HEK293 (cell line): ENCODE measurements around the gene ISY1.
A peak's percentile ranks its signal among the peaks of the same experiment; 100 is the strongest.
"Not testable (repeated sequence)": the region's sequence is repeated elsewhere in the genome, so short reads cannot be mapped to it uniquely, and the experiment has no call there.

ENCODE experiments used
- CTCF ChIA-PET: fragments of 350-600 bp; formaldehyde crosslinking; extraction: SDS; loops from one replicate; lab custom pipeline; 2021; ENCODE audit warnings: antibody characterized with exemption; lab: Yijun Ruan, JAX
- POLR2A ChIA-PET: fragments of 300-600 bp; formaldehyde crosslinking; extraction: SDS; loops from one replicate; lab custom pipeline; 2020; ENCODE audit warnings: antibody characterized with exemption, inconsistent platforms; lab: Yijun Ruan, JAX
- H3K27ac ChIP-seq: fragments of 200-500 bp; sonication (Bioruptor generic); 2 replicates; pipeline ENCODE4 v1.5.1; 2014; ENCODE audit warnings: low read depth, low read length, control low read depth, inconsistent platforms; ENCODE audit errors: extremely low read depth
- H3K36me3 ChIP-seq, 2 experiments: fragments of 200-500 bp in 1 of 2; sonication (Bioruptor generic) in 1 of 2; 1 replicate in 1 of 2; 2 replicates in 1 of 2; pipeline ENCODE4 v1.5.1; 2014 to 2017; ENCODE audit warnings: inconsistent platforms in 2 of 2, low read length in 2 of 2; ENCODE audit not compliant: control insufficient read depth in 2 of 2, insufficient read depth in 1 of 2
- H3K4me1 ChIP-seq: fragments of 200-500 bp; sonication (Bioruptor generic); 2 replicates; pipeline ENCODE4 v1.5.1; 2014; ENCODE audit warnings: mild to moderate bottlenecking, low read length, inconsistent platforms; ENCODE audit not compliant: control insufficient read depth, insufficient read depth
- H3K4me3 ChIP-seq: 2 replicates; pipeline ENCODE4 v1.5.1; 2011; ENCODE audit warnings: low read depth, mild to moderate bottlenecking, control low read depth, low read length, moderate library complexity
- H3K9me3 ChIP-seq: fragments of 200-500 bp; sonication (Bioruptor generic); 2 replicates; pipeline ENCODE4 v1.5.1; 2014; ENCODE audit warnings: low read depth, low read length, inconsistent platforms; ENCODE audit not compliant: control insufficient read depth, insufficient read depth
- GLIS2 ChIP-seq: fragments of 450-650 bp; formaldehyde crosslinking; IDR thresholded peaks from 2 replicates; pipeline ENCODE4 v1.5.1; 2016; ENCODE audit warnings: missing biosample characterization, missing genetic modification characterization
- MZF1 ChIP-seq: fragments of 450-650 bp; formaldehyde crosslinking; IDR thresholded peaks from 2 replicates; pipeline ENCODE4 v1.5.1; 2017; ENCODE audit warnings: missing biosample characterization, missing genetic modification characterization, borderline replicate concordance
- PRDM1 ChIP-seq: fragments of 450-650 bp; formaldehyde crosslinking; IDR thresholded peaks from 2 replicates; pipeline ENCODE4; 2016; ENCODE audit warnings: missing biosample characterization, missing genetic modification characterization
- SP2 ChIP-seq: fragments of 450-650 bp; formaldehyde crosslinking; IDR thresholded peaks from 2 replicates; pipeline ENCODE4 v1.5.1; 2016; ENCODE audit warnings: missing biosample characterization, missing genetic modification characterization
- ZNF10 ChIP-seq: fragments of 450-650 bp; formaldehyde crosslinking; IDR thresholded peaks from 2 replicates; pipeline ENCODE4 v1.5.1; 2017; ENCODE audit warnings: missing biosample characterization, missing genetic modification characterization
- ZNF16 ChIP-seq: fragments of 450-650 bp; formaldehyde crosslinking; IDR thresholded peaks from 2 replicates; pipeline ENCODE4 v1.5.1; 2016; ENCODE audit warnings: low read depth, missing biosample characterization, missing genetic modification characterization
- ZNF174 ChIP-seq: fragments of 450-650 bp; formaldehyde crosslinking; IDR thresholded peaks from 2 replicates; pipeline ENCODE4 v1.5.0; 2017; ENCODE audit warnings: missing biosample characterization, mild to moderate bottlenecking, missing genetic modification characterization
- ZNF184 ChIP-seq: fragments of 450-650 bp; IDR thresholded peaks from 2 replicates; pipeline ENCODE4 v1.5.1; 2018; ENCODE audit warnings: missing biosample characterization, mild to moderate bottlenecking, missing genetic modification characterization
- ZNF2 ChIP-seq: fragments of 450-650 bp; formaldehyde crosslinking; IDR thresholded peaks from 2 replicates; pipeline ENCODE4 v1.5.1; 2016; ENCODE audit warnings: missing biosample characterization, missing genetic modification characterization
- ZNF23 ChIP-seq: fragments of 450-650 bp; formaldehyde crosslinking; IDR thresholded peaks from 2 replicates; pipeline ENCODE4 v1.5.1; 2016; ENCODE audit warnings: missing biosample characterization, missing genetic modification characterization, borderline replicate concordance
- ZNF239 ChIP-seq: fragments of 450-650 bp; formaldehyde crosslinking; IDR thresholded peaks from 2 replicates; pipeline ENCODE4 v1.5.1; 2016; ENCODE audit warnings: missing biosample characterization, missing genetic modification characterization
- ZNF571 ChIP-seq: fragments of 450-650 bp; formaldehyde crosslinking; IDR thresholded peaks from 2 replicates; pipeline ENCODE4 v1.5.0; 2017; ENCODE audit warnings: missing biosample characterization, missing genetic modification characterization
- ZNF624 ChIP-seq: fragments of 450-650 bp; formaldehyde crosslinking; IDR thresholded peaks from 2 replicates; pipeline ENCODE4 v1.5.1; 2017; ENCODE audit warnings: missing biosample characterization, missing genetic modification characterization
- ZNF626 ChIP-seq: fragments of 450-650 bp; sonication (Bioruptor Pico); formaldehyde crosslinking; IDR thresholded peaks from 2 replicates; pipeline ENCODE4 v1.5.1; 2018; ENCODE audit warnings: missing biosample characterization, missing genetic modification characterization, inconsistent platforms
- ZNF660 ChIP-seq: fragments of 450-650 bp; IDR thresholded peaks from 2 replicates; pipeline ENCODE4 v1.5.1; 2018; ENCODE audit warnings: missing biosample characterization, mild to moderate bottlenecking, missing genetic modification characterization
- ZNF776 ChIP-seq: fragments of 450-650 bp; formaldehyde crosslinking; IDR thresholded peaks from 2 replicates; pipeline ENCODE4 v1.5.0; 2017; ENCODE audit warnings: missing biosample characterization, missing genetic modification characterization, borderline replicate concordance
- TF ChIP-seq, protein P1 (sequence below): fragments of 450-650 bp; formaldehyde crosslinking; IDR thresholded peaks from 2 replicates; pipeline ENCODE4 v1.5.1; 2016; ENCODE audit warnings: missing biosample characterization, missing genetic modification characterization, low read depth
- TF ChIP-seq, protein P2 (sequence below): fragments of 450-650 bp; formaldehyde crosslinking; IDR thresholded peaks from 2 replicates; pipeline ENCODE4 v1.5.1; 2016; ENCODE audit warnings: missing biosample characterization, missing genetic modification characterization

ISY1 gene

DNA sequence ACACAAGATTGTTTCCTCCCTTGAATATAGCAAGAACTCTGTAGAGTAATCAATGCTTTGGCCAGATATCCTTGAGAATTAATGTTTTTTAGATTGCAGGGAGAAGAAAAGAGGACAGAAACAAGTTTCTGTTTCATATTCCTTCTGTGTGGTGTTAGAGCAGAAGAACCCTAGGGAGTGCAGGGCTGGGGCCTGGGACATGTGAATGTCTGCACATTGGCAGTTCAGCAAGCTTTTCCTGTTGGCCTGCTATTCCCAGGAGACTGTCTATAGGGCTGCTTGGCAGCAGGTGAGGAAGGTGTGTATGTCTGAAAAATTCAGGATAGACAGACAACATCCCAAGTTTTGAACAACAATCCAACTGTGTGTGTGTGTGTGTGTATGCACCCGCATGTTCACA lies 36.5 kb upstream of the ISY1 start (continued):
- TF ChIP-seq SP2 (tag by site-specific recombination), result no peak
- no peak for TF ChIP-seq ZNF624 (tag by site-specific recombination)
- TF ChIP-seq, protein P1, sequence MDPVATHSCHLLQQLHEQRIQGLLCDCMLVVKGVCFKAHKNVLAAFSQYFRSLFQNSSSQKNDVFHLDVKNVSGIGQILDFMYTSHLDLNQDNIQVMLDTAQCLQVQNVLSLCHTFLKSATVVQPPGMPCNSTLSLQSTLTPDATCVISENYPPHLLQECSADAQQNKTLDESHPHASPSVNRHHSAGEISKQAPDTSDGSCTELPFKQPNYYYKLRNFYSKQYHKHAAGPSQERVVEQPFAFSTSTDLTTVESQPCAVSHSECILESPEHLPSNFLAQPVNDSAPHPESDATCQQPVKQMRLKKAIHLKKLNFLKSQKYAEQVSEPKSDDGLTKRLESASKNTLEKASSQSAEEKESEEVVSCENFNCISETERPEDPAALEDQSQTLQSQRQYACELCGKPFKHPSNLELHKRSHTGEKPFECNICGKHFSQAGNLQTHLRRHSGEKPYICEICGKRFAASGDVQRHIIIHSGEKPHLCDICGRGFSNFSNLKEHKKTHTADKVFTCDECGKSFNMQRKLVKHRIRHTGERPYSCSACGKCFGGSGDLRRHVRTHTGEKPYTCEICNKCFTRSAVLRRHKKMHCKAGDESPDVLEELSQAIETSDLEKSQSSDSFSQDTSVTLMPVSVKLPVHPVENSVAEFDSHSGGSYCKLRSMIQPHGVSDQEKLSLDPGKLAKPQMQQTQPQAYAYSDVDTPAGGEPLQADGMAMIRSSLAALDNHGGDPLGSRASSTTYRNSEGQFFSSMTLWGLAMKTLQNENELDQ (tag by site-specific recombination), result no peak

DNA sequence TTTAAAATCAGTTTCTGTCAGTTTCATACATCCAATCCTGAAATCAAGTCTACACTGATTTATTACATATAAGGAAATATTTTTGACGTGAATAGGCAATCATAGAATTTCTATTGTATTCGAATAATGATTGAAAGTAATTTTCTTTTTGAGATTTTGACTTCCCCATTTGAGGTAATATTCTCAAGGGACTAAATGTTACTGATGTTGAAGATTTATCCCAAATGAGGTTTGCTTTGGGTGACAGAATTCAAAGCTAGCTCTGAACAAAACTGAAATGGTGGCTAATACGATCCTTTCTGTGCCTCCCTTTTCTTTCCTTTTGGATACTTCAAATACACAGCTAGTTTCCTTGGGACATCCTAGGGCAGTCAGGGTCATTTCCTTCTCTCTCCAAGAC lies 35.7 kb upstream of the ISY1 start:
- no peaks in the 10 kb centered on the region; the same call in 1 of the 2 replicates for H3K4me1 ChIP-seq
- no peaks in the 10 kb centered on the region for H3K36me3 ChIP-seq
- H3K9me3 ChIP-seq, result no peaks in the 10 kb centered on the region
- no peak overlapping the region for H3K4me3 ChIP-seq
- no peak overlapping the region for H3K27ac ChIP-seq
- ChIA-PET CTCF (interaction anchor here (0.6 to 1.6 kb wide), 4 partner anchors 11 to 1793 kb away, joined by 3 to 5 read pairs (median 4); no protein-coding TSS in a partner anchor), POLR2A (interaction anchor here (1.1 to 1.2 kb wide), 2 partner anchors 13 to 15 kb away, joined by 4 to 5 read pairs; partner anchors contain the start of gene CNBP)
- TF ChIP-seq ZNF239 (tag by site-specific recombination) (no peak), ZNF23 (no peak), ZNF174 (no peak), ZNF571 (tag by site-specific recombination) (no peak), ZNF16 (tag by site-specific recombination) (no peak)
- TF ChIP-seq, protein P2, sequence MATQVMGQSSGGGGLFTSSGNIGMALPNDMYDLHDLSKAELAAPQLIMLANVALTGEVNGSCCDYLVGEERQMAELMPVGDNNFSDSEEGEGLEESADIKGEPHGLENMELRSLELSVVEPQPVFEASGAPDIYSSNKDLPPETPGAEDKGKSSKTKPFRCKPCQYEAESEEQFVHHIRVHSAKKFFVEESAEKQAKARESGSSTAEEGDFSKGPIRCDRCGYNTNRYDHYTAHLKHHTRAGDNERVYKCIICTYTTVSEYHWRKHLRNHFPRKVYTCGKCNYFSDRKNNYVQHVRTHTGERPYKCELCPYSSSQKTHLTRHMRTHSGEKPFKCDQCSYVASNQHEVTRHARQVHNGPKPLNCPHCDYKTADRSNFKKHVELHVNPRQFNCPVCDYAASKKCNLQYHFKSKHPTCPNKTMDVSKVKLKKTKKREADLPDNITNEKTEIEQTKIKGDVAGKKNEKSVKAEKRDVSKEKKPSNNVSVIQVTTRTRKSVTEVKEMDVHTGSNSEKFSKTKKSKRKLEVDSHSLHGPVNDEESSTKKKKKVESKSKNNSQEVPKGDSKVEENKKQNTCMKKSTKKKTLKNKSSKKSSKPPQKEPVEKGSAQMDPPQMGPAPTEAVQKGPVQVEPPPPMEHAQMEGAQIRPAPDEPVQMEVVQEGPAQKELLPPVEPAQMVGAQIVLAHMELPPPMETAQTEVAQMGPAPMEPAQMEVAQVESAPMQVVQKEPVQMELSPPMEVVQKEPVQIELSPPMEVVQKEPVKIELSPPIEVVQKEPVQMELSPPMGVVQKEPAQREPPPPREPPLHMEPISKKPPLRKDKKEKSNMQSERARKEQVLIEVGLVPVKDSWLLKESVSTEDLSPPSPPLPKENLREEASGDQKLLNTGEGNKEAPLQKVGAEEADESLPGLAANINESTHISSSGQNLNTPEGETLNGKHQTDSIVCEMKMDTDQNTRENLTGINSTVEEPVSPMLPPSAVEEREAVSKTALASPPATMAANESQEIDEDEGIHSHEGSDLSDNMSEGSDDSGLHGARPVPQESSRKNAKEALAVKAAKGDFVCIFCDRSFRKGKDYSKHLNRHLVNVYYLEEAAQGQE (tag by site-specific recombination), result no peak

DNA sequence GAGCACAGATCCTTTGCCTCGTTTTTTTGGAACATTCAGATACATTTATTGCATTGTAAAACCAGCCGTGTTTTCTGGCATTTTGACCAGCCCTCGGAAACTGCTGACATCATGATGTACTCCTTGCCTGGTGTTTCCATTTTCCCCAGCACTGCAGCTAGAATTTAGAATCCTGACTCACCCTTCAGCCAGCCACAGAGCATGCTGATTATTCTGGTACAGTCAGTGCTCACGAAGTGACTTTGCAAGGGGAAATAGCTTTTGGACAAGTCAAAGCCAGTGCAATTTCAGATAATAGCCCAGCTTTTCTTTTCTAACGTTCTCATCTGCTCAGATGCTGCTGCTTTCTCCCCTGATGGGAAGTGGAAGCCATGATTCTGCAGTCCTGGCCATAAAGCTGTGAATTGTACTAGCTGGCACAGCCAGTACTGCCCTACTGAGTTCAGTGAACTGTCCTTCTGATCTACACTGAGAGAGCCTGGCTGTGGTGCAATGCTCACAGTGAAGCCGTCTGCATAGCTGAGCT lies 34.9 kb upstream of the ISY1 start:
- Histone ChIP-seq H3K36me3 (no peaks in the 10 kb centered on the region), H3K4me3 (no peak overlapping the region), H3K4me1 (no peaks in the 10 kb centered on the region; the same call in 1 of the 2 replicates), H3K9me3 (no peaks in the 10 kb centered on the region), H3K27ac (no peak overlapping the region)
- TF ChIP-seq ZNF776 (tag by site-specific recombination), result no peak
- TF ChIP-seq MZF1 (tag by site-specific recombination), result no peak
- TF ChIP-seq ZNF626 (tag by site-specific recombination), result no peak
- TF ChIP-seq ZNF184, result peak; percentile 75; the same call in 1 of the 2 replicates
- TF ChIP-seq PRDM1 (tag by site-specific recombination), result peak; percentile 53; the same call in 1 of the 2 replicates
- peak; percentile 51; the same call in 1 of the 2 replicates for TF ChIP-seq ZNF10 (tag by site-specific recombination)
- TF ChIP-seq GLIS2 (tag by site-specific recombination), result no peak
- TF ChIP-seq ZNF660 (tag by site-specific recombination), result peak; percentile 65; the same call in 1 of the 2 replicates
- peak; percentile 58; the same call in 1 of the 2 replicates for TF ChIP-seq ZNF2 (tag by site-specific recombination)
- CTCF ChIA-PET, result interaction anchor here (0.6 to 1.6 kb wide), 4 partner anchors 10 to 1794 kb away, joined by 3 to 5 read pairs (median 4); no protein-coding TSS in a partner anchor
- POLR2A ChIA-PET, result interaction anchor here (1.1 to 1.2 kb wide), 2 partner anchors 12 to 16 kb away, joined by 4 to 5 read pairs; partner anchors contain the start of gene CNBP

DNA sequence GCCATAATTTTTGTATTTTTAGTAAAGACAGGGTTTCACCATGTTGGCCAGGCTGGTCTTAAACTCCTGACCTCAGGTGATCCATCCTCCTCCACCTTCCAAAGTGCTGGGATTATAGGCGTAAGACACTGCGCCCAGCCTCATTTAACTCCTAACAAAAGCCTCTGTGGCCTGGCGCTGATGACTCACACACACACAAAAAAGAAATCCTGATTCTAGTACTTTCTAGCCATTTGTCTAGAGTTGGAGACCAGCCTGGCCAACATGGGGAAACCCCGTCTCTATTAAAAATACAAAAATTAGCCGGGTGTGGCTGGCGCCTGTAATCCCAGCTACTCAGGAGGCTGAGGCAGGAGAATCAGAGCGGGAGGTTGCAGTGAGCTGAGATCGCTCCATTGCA lies 28.9 kb upstream of the ISY1 start:
- H3K4me3 ChIP-seq, H3K4me1 ChIP-seq, CTCF ChIA-PET, H3K27ac ChIP-seq, H3K36me3 ChIP-seq, POLR2A ChIA-PET, H3K9me3 ChIP-seq: not testable (repeated sequence)
